Tibial nerve (tissue), 4 donors: ENCODE results near the gene CDK18. TPM values are rescaled to one million over a fixed set of nuclear protein-coding genes. Genes with fewer than 3 reads are reported as not detected.

Experiments used
- DNase-seq, 2 donors: peaks; one replicate each; pipeline ENCODE4 v3.0.0-alpha.2; 2019; ENCODE audit warnings: low spot score in 2 of 2
- H3K27ac ChIP-seq, 4 donors: fragments of 200-600 bp; sonication (generic) in 3 of 4; one replicate each; pipeline ENCODE4 v1.5.1; 2017 to 2019; ENCODE audit warnings: mild to moderate bottlenecking in 1 of 4
- H3K27me3 ChIP-seq, 2 donors: fragments of 200-600 bp; sonication (generic) in 1 of 2; one replicate each; pipeline versions ENCODE4 v1.5.1 to v1.6.0; 2017 to 2019
- H3K36me3 ChIP-seq, 3 donors: fragments of 200-600 bp; sonication (generic); one replicate each; pipeline ENCODE4 v1.5.1; 2018 to 2019
- H3K4me1 ChIP-seq, 4 donors: fragments of 200-600 bp; sonication (generic) in 3 of 4; one replicate each; pipeline ENCODE4 v1.5.1; 2017 to 2019
- H3K4me3 ChIP-seq, 4 donors: fragments of 200-600 bp; sonication (generic) in 3 of 4; one replicate each; pipeline ENCODE4 v1.5.1; 2017 to 2019; ENCODE audit warnings: mild to moderate bottlenecking in 1 of 4, moderate library complexity in 1 of 4
- H3K9me3 ChIP-seq, 4 donors: fragments of 200-600 bp; sonication (generic) in 3 of 4; one replicate each; pipeline ENCODE4 v1.5.1; 2017 to 2019
- CTCF ChIP-seq, 5 experiments: fragments of 200-600 bp in 3 of 5; fragments of 450-650 bp in 2 of 5; sonication (generic) in 3 of 5; IDR thresholded peaks; one replicate each; pipeline ENCODE4 v1.5.1; 2016 to 2019; ENCODE audit warnings: antibody characterized with exemption in 5 of 5, mild to moderate bottlenecking in 3 of 5, moderate library complexity in 2 of 5
- EP300 ChIP-seq, 2 donors: sonication (generic); formaldehyde crosslinking; IDR thresholded peaks; one replicate each; pipeline ENCODE4 v1.6.1; 2017; ENCODE audit warnings: antibody characterized with exemption in 2 of 2, mild to moderate bottlenecking in 1 of 2
- POLR2A ChIP-seq, 2 donors: fragments of 450-650 bp; IDR thresholded peaks; one replicate each; pipeline ENCODE4 v1.6.1; 2017; ENCODE audit warnings: antibody characterized with exemption in 2 of 2, mild to moderate bottlenecking in 2 of 2, moderate library complexity in 2 of 2
- WGBS, 2 donors: methylation state at CpG; one replicate each; pipeline ENCODE4 v1.1.5; 2018; 5-methylcytosine and 5-hydroxymethylcytosine counted together
- total RNA-seq, 4 donors: library from RNA; depleted of rRNA; stranded (reverse); fragments of >200 nt; gene quantifications; one replicate each; pipeline ENCODE4 v1.1.0, GENCODE V29; 2016

The CDK18 gene
- total RNA-seq, 4 donors from 2014 or later = 5.1 to 14.1 (median 7.5) TPM

GRCh38 chr1:205531191-205532025, 26.9 kb downstream of the CDK18 start:
- no peak overlapping the region for H3K27ac ChIP-seq
- peaks cover 0 to 36% (median 0%) of the 10 kb centered on the region in 3 donors for H3K36me3 ChIP-seq
- H3K4me3 ChIP-seq = no peak overlapping the region
- TF ChIP-seq CTCF (IDR thresholded peaks at IDR 0.05) (no peak), EP300 (IDR thresholded peaks at IDR 0.05) (no peak)
- 78 to 82% methylated on average over 19 to 20 of the region's 20 CpGs for WGBS, 2 donors
- H3K9me3 ChIP-seq = no peaks in the 10 kb centered on the region
- H3K4me1 ChIP-seq = peaks cover 0 to 12% (median 4%) of the 10 kb centered on the region in 4 donors
- no peak for DNase-seq
- H3K27me3 ChIP-seq = no peaks in the 10 kb centered on the region

- Histone ChIP-seq H3K27me3 (no peaks in the 10 kb centered on the region), H3K4me3 (no peak overlapping the region), H3K27ac (no peak overlapping the region), H3K4me1 (peaks cover 0 to 12% (median 4%) of the 10 kb centered on the region in 4 donors), H3K36me3 (peaks cover 0 to 36% (median 0%) of the 10 kb centered on the region in 3 donors), H3K9me3 (no peaks in the 10 kb centered on the region)
- TF ChIP-seq EP300 (IDR thresholded peaks at IDR 0.05) = no peak
- TF ChIP-seq POLR2A (IDR thresholded peaks at IDR 0.05) = no peak
- no peak for TF ChIP-seq CTCF (IDR thresholded peaks at IDR 0.05)
- 80 to 83% methylated on average over 20 to 22 of the region's 22 CpGs for WGBS, 2 donors
- no peak for DNase-seq
Observed at GRCh38 chr1:205532026-205532898, 27.8 kb downstream of the CDK18 start.

GRCh38 chr1:205532996-205533735, 28.7 kb downstream of the CDK18 start:
- H3K27ac ChIP-seq = no peak overlapping the region
- TF ChIP-seq EP300 (IDR thresholded peaks at IDR 0.05) = no peak
- TF ChIP-seq POLR2A (IDR thresholded peaks at IDR 0.05) = no peak
- no peak for TF ChIP-seq CTCF (IDR thresholded peaks at IDR 0.05)
- H3K4me1 ChIP-seq = peaks cover 0 to 12% (median 4%) of the 10 kb centered on the region in 4 donors
- no peak overlapping the region for H3K4me3 ChIP-seq
- no peaks in the 10 kb centered on the region for H3K9me3 ChIP-seq
- DNase-seq = no peak
- 82 to 83% methylated on average over 12 of the region's 12 CpGs for whole genome bisulfite sequencing, 2 donors
- H3K27me3 ChIP-seq = no peaks in the 10 kb centered on the region
- peaks cover 0 to 36% (median 0%) of the 10 kb centered on the region in 3 donors for H3K36me3 ChIP-seq

GRCh38 chr1:205533748-205534443, 29.4 kb downstream of the CDK18 start:
- 73 to 83% methylated on average over 6 to 7 of the region's 7 CpGs for WGBS, 2 donors
- TF ChIP-seq POLR2A (IDR thresholded peaks at IDR 0.05) = no peak
- TF ChIP-seq CTCF (IDR thresholded peaks at IDR 0.05) = no peak
- no peak for TF ChIP-seq EP300 (IDR thresholded peaks at IDR 0.05)
- Histone ChIP-seq H3K36me3 (peaks cover 0 to 36% (median 0%) of the 10 kb centered on the region in 3 donors), H3K9me3 (no peaks in the 10 kb centered on the region), H3K27ac (no peak overlapping the region), H3K27me3 (no peaks in the 10 kb centered on the region), H3K4me1 (peaks cover 0 to 7% (median under 1%) of the 10 kb centered on the region in 4 donors), H3K4me3 (no peak overlapping the region)
- no peak for DNase-seq
